HepG2 (cell line): ENCODE measurements around the gene U2AF2. TPM values are rescaled to one million over a fixed set of nuclear protein-coding genes. Genes with fewer than 3 reads are reported as not detected.

Experiments
- AKAP8 ChIP-seq: sonication (generic); formaldehyde crosslinking; IDR thresholded peaks from 2 replicates; pipeline ENCODE4 v1.5.1; 2020; ENCODE audit warnings: mild to moderate bottlenecking, missing genetic modification reagents
- CREB1 ChIP-seq, 2 experiments: fragments of 450-650 bp in 1 of 2; IDR thresholded peaks; 2 replicates each; pipeline ENCODE4 v1.6.1; 2016 to 2017; ENCODE audit warnings: control low read depth in 1 of 2, mild to moderate bottlenecking in 1 of 2, missing compliant biosample characterization in 1 of 2, missing genetic modification characterization in 1 of 2
- GTF3A ChIP-seq: sonication (generic); formaldehyde crosslinking; conservative IDR thresholded peaks from 2 replicates; pipeline ENCODE4 v1.4.0; 2020; ENCODE audit warnings: mild to moderate bottlenecking, missing genetic modification reagents
- GZF1 ChIP-seq: sonication (generic); formaldehyde crosslinking; IDR thresholded peaks from 2 replicates; pipeline ENCODE4 v1.5.1; 2020; ENCODE audit warnings: mild to moderate bottlenecking, missing genetic modification reagents
- HMG20B ChIP-seq: conservative IDR thresholded peaks from 2 replicates; pipeline ENCODE4 v1.6.1; 2016; ENCODE audit warnings: missing genetic modification reagents, missing compliant biosample characterization
- KDM5A ChIP-seq: fragments of 200-600 bp; sonication (generic); IDR thresholded peaks from 2 replicates; pipeline ENCODE4 v1.7.0; 2018; ENCODE audit warnings: antibody characterized with exemption, mild to moderate bottlenecking, low read length, borderline replicate concordance
- MED1 ChIP-seq: sonication (generic); formaldehyde crosslinking; IDR thresholded peaks from 2 replicates; pipeline ENCODE4 v1.4.0; 2020; ENCODE audit warnings: missing genetic modification reagents
- MXD3 ChIP-seq: IDR thresholded peaks from 2 replicates; pipeline ENCODE4 v1.6.1; 2016; ENCODE audit warnings: mild to moderate bottlenecking, missing biosample characterization, missing genetic modification reagents
- RBM39 ChIP-seq: fragments of 200-400 bp; formaldehyde crosslinking; IDR thresholded peaks from one replicate; pipeline ENCODE4 v1.6.1; 2018; ENCODE audit warnings: antibody characterized with exemption, mild to moderate bottlenecking, low read depth, low read length; ENCODE audit not compliant: poor library complexity, severe bottlenecking
- RFXANK ChIP-seq: IDR thresholded peaks from 2 replicates; pipeline ENCODE4 v1.6.1; 2016
- SMC3 ChIP-seq: IDR thresholded peaks from 2 replicates; pipeline ENCODE4 v1.6.1; 2011; ENCODE audit warnings: low read length, improper control_type of control experiment
- SOX5 ChIP-seq: IDR thresholded peaks from 2 replicates; pipeline ENCODE4 v1.6.1; 2016; ENCODE audit warnings: borderline replicate concordance
- TEAD3 ChIP-seq: optimal IDR thresholded peaks from 2 replicates; pipeline ENCODE3; 2016; ENCODE audit warnings: borderline replicate concordance
- ZFY ChIP-seq: sonication (generic); formaldehyde crosslinking; IDR thresholded peaks from 2 replicates; pipeline ENCODE4 v1.4.0; 2020; ENCODE audit warnings: missing genetic modification reagents
- ZNF468 ChIP-seq: sonication (generic); formaldehyde crosslinking; IDR thresholded peaks from 2 replicates; pipeline ENCODE4 v1.8.0; 2022; ENCODE audit warnings: mild to moderate bottlenecking, moderate library complexity, missing genetic modification reagents
- ZNF549 ChIP-seq: sonication (generic); formaldehyde crosslinking; IDR thresholded peaks from 2 replicates; pipeline ENCODE4 v1.5.0; 2020; ENCODE audit warnings: missing genetic modification reagents
- ZNF576 ChIP-seq: sonication (generic); formaldehyde crosslinking; IDR thresholded peaks from 2 replicates; pipeline ENCODE4 v1.4.0; 2020; ENCODE audit warnings: mild to moderate bottlenecking, missing genetic modification reagents
- ZNF772 ChIP-seq: sonication (generic); formaldehyde crosslinking; IDR thresholded peaks from 2 replicates; pipeline ENCODE4 v1.5.0; 2020; ENCODE audit warnings: mild to moderate bottlenecking, missing genetic modification reagents
- ZNF775 ChIP-seq: sonication (generic); formaldehyde crosslinking; IDR thresholded peaks from 2 replicates; pipeline ENCODE4 v1.4.0; 2020; ENCODE audit warnings: missing genetic modification reagents, mild to moderate bottlenecking, moderate library complexity, borderline replicate concordance
- ZSCAN9 ChIP-seq: IDR thresholded peaks from 2 replicates; pipeline ENCODE4 v1.6.1; 2016; ENCODE audit warnings: borderline replicate concordance
- polyA plus RNA-seq, 8 experiments: library from polyadenylated mRNA; depleted of rRNA in 3 of 8; stranded (reverse) in 7 of 8; unstranded in 1 of 8; fragments of >200 nt; fragmentation: Illumina TruSeq in 4 of 8; extraction: Trizol in 4 of 8; gene quantifications; 2 replicates each; pipeline versions ENCODE4 v1.2.1 to v1.2.3, GENCODE V29; 2011 to 2016; ENCODE audit warnings: low read depth in 4 of 8, missing spikeins in 1 of 8, mixed read lengths in 1 of 8; ENCODE audit not compliant: insufficient read depth in 1 of 8
- total RNA-seq, 5 experiments: library from RNA; depleted of rRNA; stranded (reverse); fragments of >200 nt; fragmentation: Illumina TruSeq; extraction: Trizol; gene quantifications; 2 replicates each; pipeline ENCODE4 v1.2.3, GENCODE V29; 2016; ENCODE audit warnings: low read depth in 1 of 5
- TF ChIP-seq, protein P1 (sequence below): sonication (generic); formaldehyde crosslinking; IDR thresholded peaks from 2 replicates; pipeline ENCODE4 v1.8.0; 2022; ENCODE audit warnings: missing genetic modification reagents, mild to moderate bottlenecking, borderline replicate concordance
- TF ChIP-seq, protein P2 (sequence below): sonication (generic); formaldehyde crosslinking; IDR thresholded peaks from 2 replicates; pipeline ENCODE4 v1.5.0; 2020; ENCODE audit warnings: mild to moderate bottlenecking, missing genetic modification reagents, borderline replicate concordance
- TF ChIP-seq, protein P3 (sequence below): sonication (generic); formaldehyde crosslinking; IDR thresholded peaks from 2 replicates; pipeline ENCODE4 v1.8.1; 2023; ENCODE audit warnings: mild to moderate bottlenecking, moderate library complexity, missing genetic modification reagents

U2AF2 gene
- total and polyA plus RNA-seq, 2 of the 13 experiments (the other 11 are each of a cell fraction or from before 2014, with no cell fraction given), result 84.3 to 124 TPM

GRCh38 chr19:55605637-55606470 lies 49.0 kb upstream of the U2AF2 start, which contains the start of gene ZNF865 (continued):
- TF ChIP-seq, protein P1, sequence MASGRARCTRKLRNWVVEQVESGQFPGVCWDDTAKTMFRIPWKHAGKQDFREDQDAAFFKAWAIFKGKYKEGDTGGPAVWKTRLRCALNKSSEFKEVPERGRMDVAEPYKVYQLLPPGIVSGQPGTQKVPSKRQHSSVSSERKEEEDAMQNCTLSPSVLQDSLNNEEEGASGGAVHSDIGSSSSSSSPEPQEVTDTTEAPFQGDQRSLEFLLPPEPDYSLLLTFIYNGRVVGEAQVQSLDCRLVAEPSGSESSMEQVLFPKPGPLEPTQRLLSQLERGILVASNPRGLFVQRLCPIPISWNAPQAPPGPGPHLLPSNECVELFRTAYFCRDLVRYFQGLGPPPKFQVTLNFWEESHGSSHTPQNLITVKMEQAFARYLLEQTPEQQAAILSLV, result 0 out of 2 replicates have a peak, but pooled peaks have one; percentile 42
- TF ChIP-seq GTF3A (CRISPR knock-in tag), result no peak
- peak; percentile 96 for TF ChIP-seq RFXANK
- TF ChIP-seq SMC3, result peak; percentile 75
- TF ChIP-seq ZNF775, result no peak
- no peak for TF ChIP-seq ZNF576
- TF ChIP-seq ZSCAN9 (CRISPR knock-in tag), result no peak
- 0 out of 2 replicates have a peak, but pooled peaks have one; percentile 2 for TF ChIP-seq SOX5
- TF ChIP-seq, protein P2, sequence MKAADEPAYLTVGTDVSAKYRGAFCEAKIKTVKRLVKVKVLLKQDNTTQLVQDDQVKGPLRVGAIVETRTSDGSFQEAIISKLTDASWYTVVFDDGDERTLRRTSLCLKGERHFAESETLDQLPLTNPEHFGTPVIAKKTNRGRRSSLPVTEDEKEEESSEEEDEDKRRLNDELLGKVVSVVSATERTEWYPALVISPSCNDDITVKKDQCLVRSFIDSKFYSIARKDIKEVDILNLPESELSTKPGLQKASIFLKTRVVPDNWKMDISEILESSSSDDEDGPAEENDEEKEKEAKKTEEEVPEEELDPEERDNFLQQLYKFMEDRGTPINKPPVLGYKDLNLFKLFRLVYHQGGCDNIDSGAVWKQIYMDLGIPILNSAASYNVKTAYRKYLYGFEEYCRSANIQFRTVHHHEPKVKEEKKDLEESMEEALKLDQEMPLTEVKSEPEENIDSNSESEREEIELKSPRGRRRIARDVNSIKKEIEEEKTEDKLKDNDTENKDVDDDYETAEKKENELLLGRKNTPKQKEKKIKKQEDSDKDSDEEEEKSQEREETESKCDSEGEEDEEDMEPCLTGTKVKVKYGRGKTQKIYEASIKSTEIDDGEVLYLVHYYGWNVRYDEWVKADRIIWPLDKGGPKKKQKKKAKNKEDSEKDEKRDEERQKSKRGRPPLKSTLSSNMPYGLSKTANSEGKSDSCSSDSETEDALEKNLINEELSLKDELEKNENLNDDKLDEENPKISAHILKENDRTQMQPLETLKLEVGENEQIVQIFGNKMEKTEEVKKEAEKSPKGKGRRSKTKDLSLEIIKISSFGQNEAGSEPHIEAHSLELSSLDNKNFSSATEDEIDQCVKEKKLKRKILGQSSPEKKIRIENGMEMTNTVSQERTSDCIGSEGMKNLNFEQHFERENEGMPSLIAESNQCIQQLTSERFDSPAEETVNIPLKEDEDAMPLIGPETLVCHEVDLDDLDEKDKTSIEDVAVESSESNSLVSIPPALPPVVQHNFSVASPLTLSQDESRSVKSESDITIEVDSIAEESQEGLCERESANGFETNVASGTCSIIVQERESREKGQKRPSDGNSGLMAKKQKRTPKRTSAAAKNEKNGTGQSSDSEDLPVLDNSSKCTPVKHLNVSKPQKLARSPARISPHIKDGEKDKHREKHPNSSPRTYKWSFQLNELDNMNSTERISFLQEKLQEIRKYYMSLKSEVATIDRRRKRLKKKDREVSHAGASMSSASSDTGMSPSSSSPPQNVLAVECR (CRISPR knock-in tag), result 0 out of 2 replicates have a peak, but pooled peaks have one; percentile 10
- TF ChIP-seq TEAD3, result peak; percentile 34
- peak; percentile 42; the same call in 1 of the 2 replicates for TF ChIP-seq KDM5A
- peak; percentile 26; the same call in 1 of the 2 replicates for TF ChIP-seq MXD3 (CRISPR knock-in tag)
- TF ChIP-seq GZF1 (CRISPR knock-in tag), result no peak
- no peak for TF ChIP-seq ZNF549 (CRISPR knock-in tag)
- TF ChIP-seq RBM39, result no peak
- TF ChIP-seq MED1, result no peak
- no peak for TF ChIP-seq HMG20B
- peak; percentile 59 for TF ChIP-seq ZFY
- TF ChIP-seq ZNF772 (CRISPR knock-in tag), result 0 out of 2 replicates have a peak, but pooled peaks have one; percentile 24
- TF ChIP-seq, protein P3, sequence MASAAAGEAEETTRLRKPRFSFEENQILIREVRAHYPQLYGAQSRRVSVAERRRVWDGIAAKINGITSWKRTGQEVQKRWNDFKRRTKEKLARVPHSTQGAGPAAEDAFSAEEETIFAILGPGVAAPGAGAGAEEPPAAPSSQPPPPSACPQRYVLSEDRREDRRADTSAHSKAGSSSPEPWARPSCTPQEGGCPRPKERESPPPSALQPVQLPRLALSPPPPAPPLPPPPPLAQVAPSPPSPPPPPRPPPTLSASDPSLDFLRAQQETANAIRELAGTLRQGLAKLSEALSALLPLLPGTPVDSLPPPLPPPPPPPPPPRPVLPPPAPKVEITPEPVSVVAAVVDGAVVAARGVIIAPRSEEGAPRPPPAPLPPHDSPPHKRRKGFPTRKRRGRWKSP, result no peak
- no peak for TF ChIP-seq CREB1 (IDR thresholded peaks at IDR 0.05)
- TF ChIP-seq CREB1 (CRISPR knock-in tag; IDR thresholded peaks at IDR 0.05), result 0 out of 2 replicates have a peak, but pooled peaks have one; percentile 16
- no peak for TF ChIP-seq AKAP8 (CRISPR knock-in tag)
- no peak for TF ChIP-seq ZNF468 (CRISPR knock-in tag)
